HG03064 (cell line): ENCODE measurements around the gene TRAFD1.
"Not testable (repeated sequence)": the region's sequence is repeated elsewhere in the genome, so short reads cannot be mapped to it uniquely, and the experiment has no call there.

Experiments used
- ATAC-seq: cut with Tn5 transposase; IDR thresholded peaks from one replicate; pipeline ENCODE4 v1.9.1; 2021; ENCODE audit warnings: low read depth; ENCODE audit not compliant: unreplicated experiment

TRAFD1 gene

GRCh38 chr12:112153181-112153892 lies 28.0 kb downstream of the TRAFD1 start:
- ATAC-seq, result no peak

GRCh38 chr12:112153893-112154219 lies 28.5 kb downstream of the TRAFD1 start:
- no peak for ATAC-seq

GRCh38 chr12:112158461-112159145 lies 33.2 kb downstream of the TRAFD1 start:
- not testable (repeated sequence) for ATAC-seq

GRCh38 chr12:112159146-112159541 lies 33.8 kb downstream of the TRAFD1 start:
- no peak for ATAC-seq

- no peak for ATAC-seq
Measured at GRCh38 chr12:112160611-112161010, 35.3 kb downstream of the TRAFD1 start.

- no peak for ATAC-seq
Measured at GRCh38 chr12:112161711-112162110, 36.4 kb downstream of the TRAFD1 start.

- no peak for ATAC-seq
Measured at GRCh38 chr12:112162241-112162790, 37.0 kb downstream of the TRAFD1 start.

- no peak for ATAC-seq
Measured at GRCh38 chr12:112163056-112163455, 37.7 kb downstream of the TRAFD1 start.

GRCh38 chr12:112163471-112163991 lies 38.2 kb downstream of the TRAFD1 start:
- ATAC-seq, result no peak

- no peak for ATAC-seq
Measured at GRCh38 chr12:112164011-112164660, 38.8 kb downstream of the TRAFD1 start.

GRCh38 chr12:112165624-112166023 lies 40.3 kb downstream of the TRAFD1 start:
- no peak for ATAC-seq

- no peak for ATAC-seq
Measured at GRCh38 chr12:112166051-112167015, 41.0 kb downstream of the TRAFD1 start.

- no peak for ATAC-seq
Measured at GRCh38 chr12:112167031-112167461, 41.7 kb downstream of the TRAFD1 start.

GRCh38 chr12:112167718-112168525 lies 42.6 kb downstream of the TRAFD1 start:
- no peak for ATAC-seq

GRCh38 chr12:112168561-112168971 lies 43.2 kb downstream of the TRAFD1 start:
- no peak for ATAC-seq

GRCh38 chr12:112169161-112169872 lies 44.0 kb downstream of the TRAFD1 start:
- no peak for ATAC-seq

GRCh38 chr12:112169966-112170365 lies 44.6 kb downstream of the TRAFD1 start:
- ATAC-seq, result no peak

GRCh38 chr12:112170376-112170775 lies 45.0 kb downstream of the TRAFD1 start:
- no peak for ATAC-seq
